Astrocyte of the cerebellum (primary cell): ENCODE results near the gene KLF15.

Experiments used
- DNase-seq: peaks from one replicate; pipeline ENCODE4 v3.0.0-alpha.2; 2011; ENCODE audit warnings: low read depth
- H3K4me3 ChIP-seq: 2 replicates; pipeline ENCODE4 v1.5.1; 2011; ENCODE audit warnings: mild to moderate bottlenecking, low read depth, low read length, moderate library complexity
- CTCF ChIP-seq: IDR thresholded peaks from 2 replicates; pipeline ENCODE4 v1.5.1; 2012; ENCODE audit warnings: low read length, low read depth, moderate library complexity, mild to moderate bottlenecking; ENCODE audit errors: missing control alignments
- in situ Hi-C: cut with HindIII; loops from 2 replicates; pipeline ENCODE4 v1.10.0; 2017; ENCODE audit warnings: low sequenced_read_pairs

The KLF15 gene

GRCh38 chr3:126326629-126327028, 30.6 kb downstream of the KLF15 start:
- TF ChIP-seq CTCF, result no peak
- DNase-seq, result no peak
- in situ Hi-C loops, result no loop called here
- H3K4me3 ChIP-seq, result no peak overlapping the region

- DNase-seq, result no peak
- in situ Hi-C loops, result no loop called here
- TF ChIP-seq CTCF, result no peak
- no peak overlapping the region for H3K4me3 ChIP-seq
Measured at GRCh38 chr3:126322181-126322967, 34.8 kb downstream of the KLF15 start.

DNA sequence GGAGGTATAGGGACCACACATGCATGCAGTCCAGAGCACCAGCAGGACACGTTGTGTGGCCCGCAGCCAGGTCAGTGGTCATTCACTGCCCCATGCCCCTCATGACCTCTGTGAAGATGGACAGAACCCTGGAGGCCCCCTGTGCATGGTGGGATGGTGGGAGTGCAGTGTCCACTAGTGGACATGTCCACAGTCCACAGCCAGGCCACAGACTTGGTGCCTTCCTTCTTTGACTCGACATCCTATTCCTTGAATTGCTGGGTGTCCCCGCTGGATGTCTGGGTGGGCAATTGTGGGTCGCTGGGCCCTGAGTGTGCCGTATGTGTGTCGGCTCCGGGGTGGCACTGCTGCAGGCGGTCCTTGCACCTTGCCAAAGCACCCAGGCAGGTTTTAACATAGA, 35.7 kb downstream of the KLF15 start:
- no peak for TF ChIP-seq CTCF
- in situ Hi-C loops, result no loop called here
- H3K4me3 ChIP-seq, result no peak overlapping the region
- no peak for DNase-seq

DNA sequence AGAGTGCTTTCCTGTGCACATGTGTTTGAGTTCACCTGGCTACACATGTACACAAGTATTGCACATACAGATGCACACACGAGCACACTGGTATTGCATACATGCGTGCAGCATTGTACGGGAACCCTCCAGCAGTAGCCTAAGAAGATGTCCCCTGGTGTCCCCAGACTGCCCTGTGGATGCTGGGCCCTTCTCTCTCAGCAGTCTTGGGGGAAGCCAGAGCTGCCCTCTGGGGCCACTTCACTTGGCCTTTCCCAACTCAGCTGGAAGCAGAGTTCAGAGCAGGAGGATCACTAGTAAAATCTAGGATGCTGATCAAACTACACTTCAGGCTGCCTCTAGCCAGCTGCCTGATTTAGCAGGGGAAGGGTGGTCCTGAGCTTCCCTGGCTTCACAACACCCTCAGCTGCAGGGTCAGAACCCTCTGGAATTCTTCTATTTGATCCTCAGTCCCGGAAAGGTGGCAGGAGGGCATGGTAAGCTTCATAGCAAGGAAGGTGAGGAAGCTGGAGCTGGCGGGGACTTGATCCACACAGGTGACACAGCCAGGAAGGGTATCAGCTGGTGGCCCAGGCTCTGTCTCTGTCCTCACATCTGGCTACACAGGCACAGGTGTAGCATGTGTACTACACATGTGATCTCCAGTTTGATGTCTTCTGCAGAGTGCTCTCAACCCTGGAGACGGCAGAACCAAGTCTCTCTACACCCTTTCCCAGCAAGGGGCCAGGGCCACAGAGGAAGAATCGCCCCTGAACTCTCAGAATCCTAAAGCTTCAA, 36.5 kb downstream of the KLF15 start:
- DNase-seq, result no peak
- in situ Hi-C loops, result no loop called here
- no peak overlapping the region for H3K4me3 ChIP-seq
- TF ChIP-seq CTCF, result no peak

- H3K4me3 ChIP-seq, result no peak overlapping the region
- in situ Hi-C loops, result no loop called here
- no peak for TF ChIP-seq CTCF
- DNase-seq, result no peak
Measured at GRCh38 chr3:126319701-126320295, 37.4 kb downstream of the KLF15 start.
